HepG2 (cell line): ENCODE results near the gene ANTXR1. TPM values are rescaled to one million over a fixed set of nuclear protein-coding genes. Genes with fewer than 3 reads are reported as not detected.

Source experiments
- ATAC-seq: fragments of 200-7000 bp; cut with Tn5 transposase; 3 replicates; pipeline ENCODE4 v1.9.1; 2020; ENCODE audit warnings: mild to moderate bottlenecking, moderate library complexity
- BruUV-seq: library from RNA; stranded (reverse); fragments of 400-500 nt; replicated peaks from 2 replicates; lab custom pipeline; 2021; lab: Mats Ljungman, UMichigan
- CTCF ChIA-PET: fragments of 300-600 bp; formaldehyde crosslinking; extraction: SDS; loops from one replicate; lab custom pipeline; 2021; ENCODE audit warnings: low total read pairs, inconsistent platforms, low intra/inter-chr PET ratio; lab: Yijun Ruan, JAX
- POLR2A ChIA-PET: fragments of 350-600 bp; sonication (Branson Sonifier 250); formaldehyde crosslinking; loops from one replicate; lab custom pipeline; 2020; ENCODE audit warnings: antibody characterized with exemption, inconsistent platforms; lab: Yijun Ruan, JAX
- DNase-seq: peaks from one replicate; pipeline ENCODE4 v3.0.0-alpha.2; 2015; ENCODE audit warnings: low spot score
- FAIRE-seq: peaks from 3 replicates; lab custom pipeline; 2011; peaks lifted over from hg19 to GRCh38; lab: Jason Lieb, UNC
- H2AFZ ChIP-seq: one replicate; pipeline ENCODE4 v1.6.1; 2011; ENCODE audit warnings: low read length, inconsistent platforms
- H3K27ac ChIP-seq: fragments of 300-600 bp; 3 replicates; pipeline ENCODE4 v1.8.0; 2011; ENCODE audit warnings: mixed run types, mild to moderate bottlenecking, mixed read lengths, low read length, inconsistent platforms; ENCODE audit not compliant: insufficient read depth; ENCODE audit errors: extremely low read length
- H3K27me3 ChIP-seq, 2 experiments: fragments of 200-600 bp in 1 of 2; 2 replicates in 1 of 2; 3 replicates in 1 of 2; pipeline versions ENCODE4 v1.6.0 to v1.8.0; 2011; ENCODE audit warnings: low read length in 2 of 2, mild to moderate bottlenecking in 2 of 2, moderate library complexity in 2 of 2, inconsistent platforms in 1 of 2; ENCODE audit not compliant: insufficient read depth in 2 of 2, control insufficient read depth in 1 of 2
- H3K36me3 ChIP-seq, 2 experiments: fragments of 200-600 bp in 1 of 2; replicated peaks in 1 of 2; 2 replicates in 1 of 2; 3 replicates in 1 of 2; pipeline versions ENCODE4 v1.5.1 to v1.8.0; 2011; ENCODE audit warnings: low read length in 2 of 2, inconsistent platforms in 1 of 2; ENCODE audit not compliant: insufficient read depth in 2 of 2, control insufficient read depth in 1 of 2
- H3K4me1 ChIP-seq: 2 replicates; pipeline ENCODE4 v1.5.1; 2012; ENCODE audit warnings: low read length, inconsistent platforms; ENCODE audit not compliant: insufficient read depth
- H3K4me2 ChIP-seq: 2 replicates; pipeline ENCODE4 v1.6.0; 2011; ENCODE audit warnings: low read depth, low read length, inconsistent platforms
- H3K4me3 ChIP-seq, 3 experiments: fragments of 200-600 bp in 1 of 3; sonication (generic), shearing (Covaris generic) in 1 of 3; replicated peaks in 1 of 3; 2 replicates each; pipeline ENCODE4 v1.5.1; 2011 to 2016; ENCODE audit warnings: low read length in 3 of 3, inconsistent platforms in 2 of 3, low read depth in 2 of 3, mild to moderate bottlenecking in 2 of 3, control low read depth in 1 of 3, mixed read lengths in 1 of 3; ENCODE audit not compliant: insufficient read depth in 1 of 3
- H3K79me2 ChIP-seq: one replicate; pipeline ENCODE4 v1.6.1; 2011; ENCODE audit warnings: low read length, inconsistent platforms; ENCODE audit not compliant: insufficient read depth
- H3K9ac ChIP-seq: 2 replicates; pipeline ENCODE4 v1.6.0; 2011; ENCODE audit warnings: mild to moderate bottlenecking, low read depth, low read length, inconsistent platforms; ENCODE audit not compliant: insufficient read depth
- H3K9me3 ChIP-seq: 2 replicates; pipeline ENCODE4 v1.5.1; 2012; ENCODE audit warnings: mild to moderate bottlenecking, low read length
- H4K20me1 ChIP-seq: 2 replicates; pipeline ENCODE4 v1.6.0; 2011; ENCODE audit warnings: inconsistent platforms, mild to moderate bottlenecking, low read length, moderate library complexity; ENCODE audit not compliant: insufficient read depth
- ELF1 ChIP-seq: sonication (generic); formaldehyde crosslinking; IDR thresholded peaks from 2 replicates; pipeline ENCODE4 v1.4.0; 2020; ENCODE audit warnings: missing genetic modification reagents
- FOXO4 ChIP-seq: sonication (generic); formaldehyde crosslinking; conservative IDR thresholded peaks from 2 replicates; pipeline ENCODE4 v1.8.1; 2023; ENCODE audit warnings: missing genetic modification reagents
- HNRNPL ChIP-seq: fragments of 200-400 bp; formaldehyde crosslinking; IDR thresholded peaks from 2 replicates; pipeline ENCODE4 v1.6.1; 2017; ENCODE audit warnings: mild to moderate bottlenecking, low read depth, low read length
- SKIL ChIP-seq: sonication (generic); formaldehyde crosslinking; IDR thresholded peaks from 2 replicates; pipeline ENCODE4 v1.8.0; 2022; ENCODE audit warnings: missing genetic modification reagents, mild to moderate bottlenecking, moderate library complexity, borderline replicate concordance
- TMF1 ChIP-seq: sonication (generic); formaldehyde crosslinking; IDR thresholded peaks from 2 replicates; pipeline ENCODE4 v1.8.1; 2022; ENCODE audit warnings: low read depth, missing genetic modification reagents
- ZFP62 ChIP-seq: sonication (generic); formaldehyde crosslinking; IDR thresholded peaks from 2 replicates; pipeline ENCODE4 v1.4.0; 2020; ENCODE audit warnings: missing genetic modification reagents
- ZNF33B ChIP-seq: sonication (generic); formaldehyde crosslinking; IDR thresholded peaks from 2 replicates; pipeline ENCODE4 v1.5.1; 2020; ENCODE audit warnings: mild to moderate bottlenecking, missing genetic modification reagents
- WGBS: methylation state at CpG from one replicate; pipeline ENCODE4 v1.1.6; 2017; ENCODE audit warnings: low lambda C conversion rate; 5-methylcytosine and 5-hydroxymethylcytosine counted together
- in situ Hi-C: cut with HindIII; loops from 2 replicates; pipeline ENCODE4 v1.10.0; 2017; ENCODE audit warnings: low pct_unique_long_range_greater_than_20kb; ENCODE audit not compliant: extremely low pct_ligation_motif_present
- intact Hi-C: fragments of 100-400 bp; cut with micrococcal nuclease; formaldehyde crosslinking; loops from one replicate; pipeline ENCODE4 v1.10.0; 2022; ENCODE audit not compliant: unreplicated experiment
- polyA plus RNA-seq, 8 experiments: library from polyadenylated mRNA; depleted of rRNA in 3 of 8; stranded (reverse) in 7 of 8; unstranded in 1 of 8; fragments of >200 nt; fragmentation: Illumina TruSeq in 4 of 8; extraction: Trizol in 4 of 8; gene quantifications; 2 replicates each; pipeline versions ENCODE4 v1.2.1 to v1.2.3, GENCODE V29; 2011 to 2016; ENCODE audit warnings: low read depth in 4 of 8, missing spikeins in 1 of 8, mixed read lengths in 1 of 8; ENCODE audit not compliant: insufficient read depth in 1 of 8
- total RNA-seq, 5 experiments: library from RNA; depleted of rRNA; stranded (reverse); fragments of >200 nt; fragmentation: Illumina TruSeq; extraction: Trizol; gene quantifications; 2 replicates each; pipeline ENCODE4 v1.2.3, GENCODE V29; 2016; ENCODE audit warnings: low read depth in 1 of 5

The ANTXR1 gene
- total and polyA plus RNA-seq, 2 of the 13 experiments (the other 11 are each of a cell fraction or from before 2014, with no cell fraction given) = 4.5 to 12.7 TPM

- no peaks in the 10 kb centered on the region for H3K9me3 ChIP-seq
- WGBS = 94% methylated on average over 13 of the region's 13 CpGs
- no peak overlapping the region for H3K4me3 ChIP-seq
- ChIA-PET CTCF (no interaction called here), POLR2A (no interaction called here)
- ATAC-seq = no peak
- BruUV-seq = no TSS peak
- H4K20me1 ChIP-seq = no peaks in the 10 kb centered on the region
- no peak overlapping the region for H2AFZ ChIP-seq
- H3K27ac ChIP-seq = no peak overlapping the region
- FAIRE-seq = no peak
- no peaks in the 10 kb centered on the region for H3K27me3 ChIP-seq
- intact Hi-C loops = no loop called here
- peaks cover 64% of the 10 kb centered on the region for H3K4me1 ChIP-seq
- H3K36me3 ChIP-seq = peaks cover 5 to 10% of the 10 kb centered on the region in 2 experiments; a peak in 3 of 5 replicates
- in situ Hi-C loops = no loop called here
- no peak overlapping the region for H3K9ac ChIP-seq
- 0 out of 2 replicates have a peak, but pooled peaks have one; percentile 35 for TF ChIP-seq TMF1 (CRISPR knock-in tag)
- no peak for TF ChIP-seq ZFP62 (CRISPR knock-in tag)
- TF ChIP-seq ELF1 (CRISPR knock-in tag) = no peak
- no peak for TF ChIP-seq ZNF33B (CRISPR knock-in tag)
- TF ChIP-seq HNRNPL = no peak
- peak; percentile 75; the same call in 1 of the 2 replicates for TF ChIP-seq FOXO4 (CRISPR knock-in tag)
- TF ChIP-seq SKIL (CRISPR knock-in tag) = no peak
- DNase-seq = no peak
- no peak overlapping the region for H3K4me2 ChIP-seq
- H3K79me2 ChIP-seq = no peaks in the 10 kb centered on the region
Measured at GRCh38 chr2:69181806-69182427, 168.9 kb downstream of the ANTXR1 start.
